PFSK-1 (cell line): ENCODE results near the gene TRPC6.

Source experiments
- FOXP2 ChIP-seq: optimal IDR thresholded peaks from 2 replicates; pipeline ENCODE3; 2011; ENCODE audit warnings: borderline replicate concordance, control low read depth, inconsistent platforms; ENCODE audit not compliant: insufficient read depth; ENCODE audit errors: extremely low read length, extremely low read depth
- POLR2AphosphoS5 ChIP-seq: IDR thresholded peaks from 2 replicates; pipeline ENCODE4 v1.6.1; 2012; ENCODE audit warnings: low read depth, mild to moderate bottlenecking, control low read depth, low read length, moderate library complexity
- TAF1 ChIP-seq: IDR thresholded peaks from 2 replicates; pipeline ENCODE4 v1.6.1; 2012; ENCODE audit warnings: low read length, control low read depth, borderline replicate concordance; ENCODE audit not compliant: insufficient read depth

- no peak for TF ChIP-seq POLR2AphosphoS5
- no peak for TF ChIP-seq TAF1
- no peak for TF ChIP-seq FOXP2
Observed at GRCh38 chr11:101584655-101585054, 848 bp upstream of the TRPC6 start.
